HG03571 (cell line): ENCODE measurements around the gene ANKRD13A.
"Not testable (repeated sequence)": the region's sequence is repeated elsewhere in the genome, so short reads cannot be mapped to it uniquely, and the experiment has no call there.

Source experiments
- ATAC-seq: cut with Tn5 transposase; IDR thresholded peaks from one replicate; pipeline ENCODE4 v1.9.1; 2021; ENCODE audit not compliant: unreplicated experiment

ANKRD13A gene

GRCh38 chr12:110006115-110006514 is 6.9 kb downstream of the ANKRD13A start:
- ATAC-seq, result no peak

- no peak for ATAC-seq
Observed at GRCh38 chr12:110007881-110008280, 8.7 kb downstream of the ANKRD13A start.

- ATAC-seq, result not testable (repeated sequence)
Observed at GRCh38 chr12:110008681-110009398, 9.6 kb downstream of the ANKRD13A start.

- ATAC-seq, result peak; percentile 33
Observed at GRCh38 chr12:110010853-110011723, 11.9 kb downstream of the ANKRD13A start.

DNA sequence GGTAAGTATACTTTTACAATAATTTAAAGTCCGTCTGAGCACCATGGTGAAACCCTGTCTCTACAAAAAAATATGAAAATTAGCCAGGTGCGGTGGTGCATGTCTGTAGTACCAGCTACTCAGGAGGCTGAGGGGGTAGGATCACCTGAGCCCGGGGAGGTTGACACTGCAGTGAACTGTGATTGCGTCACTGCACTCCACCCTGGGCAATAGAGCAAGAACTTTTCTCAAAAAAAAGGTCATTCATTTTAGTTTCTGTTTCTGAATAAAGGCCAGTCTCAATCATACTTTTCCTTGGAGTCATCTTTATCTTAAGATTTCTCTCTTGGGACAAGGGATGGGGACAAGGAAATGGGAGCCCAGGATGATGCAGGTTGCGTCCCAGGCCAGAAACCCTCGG is 12.9 kb downstream of the ANKRD13A start:
- ATAC-seq, result no peak

DNA sequence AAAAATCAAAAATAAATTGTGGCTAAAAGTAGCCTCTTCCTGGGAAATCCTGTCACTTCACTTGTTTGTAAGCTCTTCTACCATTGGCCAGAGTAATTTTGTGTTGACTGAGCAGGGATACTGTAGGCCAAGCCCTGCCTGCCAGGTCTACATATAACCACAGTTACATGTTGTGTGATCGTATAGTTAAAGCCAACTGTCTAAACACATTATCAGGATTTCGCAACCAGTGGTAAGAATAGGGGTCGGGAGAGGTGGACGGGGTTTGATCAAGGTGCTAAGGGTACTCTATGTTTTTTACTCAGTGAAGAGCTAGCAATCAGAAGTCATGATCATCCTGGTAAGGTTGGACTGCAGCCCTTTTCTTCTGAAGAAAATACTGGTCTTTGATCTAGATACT is 13.4 kb downstream of the ANKRD13A start:
- no peak for ATAC-seq

GRCh38 chr12:110015132-110015531 is 15.9 kb downstream of the ANKRD13A start:
- no peak for ATAC-seq

DNA sequence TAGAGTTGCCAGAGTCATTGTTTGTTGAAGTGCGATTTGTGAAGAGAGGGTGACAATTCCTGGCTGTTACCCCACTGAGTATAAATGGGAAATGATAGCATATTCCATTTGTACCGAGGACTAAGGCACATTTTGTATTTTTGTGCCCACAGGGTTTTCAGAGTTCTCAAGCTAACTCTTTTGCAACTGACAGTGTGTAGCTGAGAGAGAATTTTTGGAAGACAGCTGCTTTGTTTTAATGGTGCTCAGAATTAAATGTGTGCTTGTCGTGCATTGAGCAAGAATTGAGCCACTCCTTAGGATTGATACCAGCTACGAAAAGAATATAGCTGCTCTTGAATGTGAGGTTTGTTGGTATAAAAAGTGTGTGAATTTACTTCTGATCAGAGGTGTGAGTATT is 21.7 kb downstream of the ANKRD13A start:
- no peak for ATAC-seq

- no peak for ATAC-seq
Observed at GRCh38 chr12:110023059-110023980, 24.1 kb downstream of the ANKRD13A start.

DNA sequence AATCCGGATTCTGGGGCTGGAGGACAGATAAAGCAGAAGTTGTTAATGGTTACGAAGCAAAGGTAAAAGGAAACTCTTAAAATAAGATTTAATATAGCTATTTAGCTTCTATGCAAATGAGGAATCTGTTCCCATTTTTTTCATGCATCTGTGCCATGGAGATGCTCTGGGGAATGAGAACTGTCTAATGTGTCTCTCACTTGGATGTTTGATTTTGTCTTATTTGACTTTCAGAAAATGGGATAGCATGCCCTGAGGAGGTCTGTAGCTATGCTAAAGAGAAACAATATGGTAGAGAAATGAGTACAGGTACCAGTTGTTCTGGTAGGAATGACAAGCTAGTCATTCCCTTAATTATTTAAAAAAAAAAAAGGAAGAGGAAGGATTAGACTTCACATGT is 24.8 kb downstream of the ANKRD13A start:
- no peak for ATAC-seq

DNA sequence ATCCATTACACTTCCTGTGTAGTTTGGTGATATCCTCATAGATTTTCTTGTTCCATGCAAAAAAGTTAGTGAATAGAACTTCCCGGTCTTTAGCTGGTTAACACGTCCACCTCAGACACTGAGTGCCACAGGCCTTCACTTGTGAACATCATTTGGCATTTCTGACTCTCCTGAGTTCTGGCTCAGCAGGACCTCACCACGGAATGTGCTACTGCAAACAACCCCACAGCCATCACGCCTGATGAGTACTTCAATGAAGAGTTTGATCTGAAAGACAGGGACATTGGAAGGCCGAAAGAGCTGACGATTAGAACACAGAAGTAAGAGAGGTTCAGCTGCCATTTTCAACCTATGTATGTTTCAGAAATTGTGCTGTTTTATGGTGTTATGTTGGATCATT is 29.1 kb downstream of the ANKRD13A start:
- no peak for ATAC-seq

DNA sequence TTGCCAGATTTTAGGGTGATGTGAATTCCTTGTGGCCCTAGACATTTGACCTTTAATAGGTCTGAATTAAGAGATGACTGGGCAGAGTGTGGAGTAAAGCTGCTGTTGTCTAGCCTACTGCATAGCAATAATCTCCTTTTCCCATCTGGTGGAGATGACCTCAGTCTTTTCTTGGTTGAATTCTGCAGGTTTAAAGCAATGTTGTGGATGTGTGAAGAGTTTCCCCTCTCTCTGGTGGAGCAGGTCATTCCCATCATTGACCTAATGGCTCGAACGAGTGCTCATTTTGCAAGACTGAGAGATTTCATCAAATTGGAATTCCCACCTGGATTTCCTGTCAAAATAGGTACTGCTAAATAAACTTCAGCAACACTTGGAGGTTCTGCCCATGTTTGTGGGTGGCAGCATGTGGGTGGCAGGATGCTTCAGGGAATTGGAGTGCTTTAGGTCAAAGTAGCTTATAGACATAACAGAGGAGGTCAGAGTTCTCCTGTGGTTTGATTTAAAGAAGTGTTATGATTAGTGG is 30.1 kb downstream of the ANKRD13A start:
- no peak for ATAC-seq

- ATAC-seq, result no peak
Observed at GRCh38 chr12:110033888-110034287, 34.7 kb downstream of the ANKRD13A start.

GRCh38 chr12:110035534-110036104 is 36.4 kb downstream of the ANKRD13A start:
- ATAC-seq, result no peak

DNA sequence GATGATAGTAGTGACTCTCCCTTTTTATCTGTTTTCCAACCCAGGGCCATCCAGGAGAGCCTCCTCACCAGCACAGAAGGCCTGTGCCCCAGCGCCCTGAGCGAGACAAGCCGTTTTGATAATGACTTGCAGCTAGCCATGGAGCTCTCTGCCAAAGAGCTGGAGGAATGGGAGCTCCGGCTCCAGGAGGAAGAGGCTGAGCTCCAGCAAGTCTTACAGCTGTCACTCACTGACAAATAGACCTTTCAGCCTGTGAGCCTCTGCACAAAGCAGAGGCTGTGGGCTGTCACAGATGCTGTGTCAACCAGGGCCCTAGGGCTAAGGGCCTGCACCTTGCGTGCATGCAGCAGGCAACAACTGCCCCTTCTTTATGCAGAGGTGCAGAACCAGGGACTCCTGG is 38.1 kb downstream of the ANKRD13A start:
- no peak for ATAC-seq

GRCh38 chr12:110038741-110039084 is 39.5 kb downstream of the ANKRD13A start:
- ATAC-seq, result no peak

- no peak for ATAC-seq
Observed at GRCh38 chr12:110039085-110039807, 40.0 kb downstream of the ANKRD13A start.

DNA sequence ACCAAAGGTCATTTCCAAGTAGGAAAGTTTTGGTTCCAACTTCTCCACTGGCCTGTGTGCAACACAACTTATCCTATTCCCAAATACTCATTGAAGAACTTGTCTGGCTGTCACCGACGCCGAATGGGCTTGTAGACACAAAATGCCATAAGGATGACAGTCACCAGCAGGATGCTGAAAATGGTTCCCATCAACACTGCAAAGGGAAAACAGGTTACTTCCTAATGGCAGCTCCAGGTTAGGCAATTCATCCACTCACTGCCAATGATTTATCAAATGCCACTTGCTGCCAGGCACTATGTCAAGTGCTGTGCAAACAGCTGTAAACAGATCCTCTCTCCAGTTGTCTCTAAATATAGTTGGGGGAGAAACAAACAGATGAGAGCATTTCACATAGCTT is 43.0 kb downstream of the ANKRD13A start:
- ATAC-seq, result no peak

DNA sequence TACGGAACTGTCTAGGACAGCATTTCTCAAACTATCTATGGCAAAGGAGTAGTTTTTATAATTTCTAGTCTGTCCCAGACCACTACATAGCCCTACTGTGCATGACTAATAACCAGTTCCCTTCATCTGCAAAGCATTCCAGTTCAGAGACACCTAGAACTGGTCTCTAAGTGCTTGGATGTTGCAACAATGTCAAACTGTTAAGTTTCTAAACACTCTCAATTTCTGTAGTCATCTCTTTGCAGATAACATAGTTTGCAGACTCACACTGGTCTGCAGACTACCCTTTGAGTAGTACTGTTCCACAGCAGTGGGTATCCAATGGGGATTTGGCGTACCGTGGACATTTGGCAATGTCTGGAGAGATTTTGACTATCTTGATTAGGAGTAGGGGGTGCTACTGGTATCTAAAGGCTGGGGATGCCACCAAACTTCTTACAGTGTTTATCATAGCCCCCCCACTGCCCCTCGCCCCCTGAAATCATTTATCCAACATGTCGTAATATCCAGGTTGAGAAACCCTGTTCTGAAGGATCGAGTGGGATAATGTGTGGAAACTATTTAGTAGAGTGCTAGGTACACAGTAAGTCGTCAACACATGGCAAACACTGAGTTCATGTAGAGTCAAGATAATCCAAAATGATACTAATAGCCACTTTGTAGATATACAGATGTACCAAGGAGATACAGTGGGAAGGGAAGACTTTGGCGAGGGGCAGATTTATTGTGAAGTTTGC is 47.4 kb downstream of the ANKRD13A start:
- no peak for ATAC-seq
